ENCODE measurements around the gene ACSM2B.
"Not testable (repeated sequence)": the region's sequence is repeated elsewhere in the genome, so short reads cannot be mapped to it uniquely, and the experiment has no call there.

GRCh38 chr16:20532284-20532792 is 43.8 kb downstream of the ACSM2B start:
- not testable (repeated sequence) for TF ChIP-seq POLR2A, CTCF, EP300 (IDR thresholded peaks at IDR 0.05)

Measured in stomach (tissue), 4 donors.